CD4-positive, CD25-positive, alpha-beta regulatory T cell (primary cell): ENCODE data around the gene KSR1. TPM values are rescaled to one million over a fixed set of nuclear protein-coding genes. Genes with fewer than 3 reads are reported as not detected.
"Not testable (repeated sequence)": the region's sequence is repeated elsewhere in the genome, so short reads cannot be mapped to it uniquely, and the experiment has no call there.

Source experiments
- ATAC-seq, 2 donors: fragments of 150-1000 bp; cut with Tn5 transposase; one replicate each; pipeline ENCODE4 v1.10.0; 2021; ENCODE audit warnings: low read depth in 2 of 2, moderate number of reproducible peaks in 2 of 2, moderate library complexity in 1 of 2
- DNase-seq, 3 donors: peaks; one replicate each; pipeline versions ENCODE4 v3.0.0 to v3.0.0-alpha.2; 2012 to 2022; ENCODE audit warnings: mixed read lengths in 1 of 3
- H3K27ac ChIP-seq: one replicate; pipeline ENCODE4 v1.7.0; 2013; ENCODE audit warnings: mild to moderate bottlenecking, low read length; ENCODE audit not compliant: insufficient read depth, poor library complexity, severe bottlenecking
- H3K27me3 ChIP-seq: one replicate; pipeline ENCODE4 v1.7.0; 2013; ENCODE audit warnings: low read length; ENCODE audit not compliant: control insufficient read depth, insufficient read depth
- H3K36me3 ChIP-seq: one replicate; pipeline ENCODE4 v1.7.0; 2013; ENCODE audit warnings: mild to moderate bottlenecking, low read length, moderate library complexity; ENCODE audit not compliant: control insufficient read depth, insufficient read depth
- H3K4me1 ChIP-seq: 2 replicates; pipeline ENCODE4 v1.7.0; 2013; ENCODE audit warnings: mild to moderate bottlenecking, low read length; ENCODE audit not compliant: insufficient read depth, control insufficient read depth, poor library complexity, severe bottlenecking
- H3K4me3 ChIP-seq: one replicate; pipeline ENCODE4 v1.7.0; 2013; ENCODE audit warnings: low read depth, mild to moderate bottlenecking, low read length, moderate library complexity
- H3K9me3 ChIP-seq, 2 experiments: 1 replicate in 1 of 2; 2 replicates in 1 of 2; pipeline ENCODE4 v1.7.0; 2013; ENCODE audit warnings: low read length in 2 of 2, mild to moderate bottlenecking in 1 of 2, moderate library complexity in 1 of 2; ENCODE audit not compliant: control insufficient read depth in 2 of 2
- H3K27ac Mint-ChIP-seq, 3 donors: one replicate each; pipeline ENCODE4 v1.8.0; 2020 to 2022; ENCODE audit warnings: mild to moderate bottlenecking in 3 of 3, mixed read lengths in 3 of 3, moderate library complexity in 2 of 3
- H3K27me3 Mint-ChIP-seq: one replicate; pipeline ENCODE4 v1.8.0; 2022; ENCODE audit warnings: mild to moderate bottlenecking, mixed read lengths
- H3K36me3 Mint-ChIP-seq: one replicate; pipeline ENCODE4 v1.8.0; 2020; ENCODE audit warnings: mixed read lengths
- H3K4me1 Mint-ChIP-seq, 4 donors: one replicate each; pipeline ENCODE4 v1.8.0; 2020 to 2022; ENCODE audit warnings: mixed read lengths in 4 of 4, mild to moderate bottlenecking in 1 of 4
- H3K4me3 Mint-ChIP-seq, 4 donors: one replicate each; pipeline ENCODE4 v1.8.0; 2020 to 2022; ENCODE audit warnings: mild to moderate bottlenecking in 4 of 4, mixed read lengths in 4 of 4, moderate library complexity in 3 of 4
- H3K9me3 Mint-ChIP-seq, 7 donors: one replicate each; pipeline ENCODE4 v1.8.0; 2020 to 2022; ENCODE audit warnings: mixed read lengths in 7 of 7, mild to moderate bottlenecking in 3 of 7, moderate library complexity in 2 of 7
- polyA plus RNA-seq, 4 donors: library from polyadenylated mRNA; unstranded; fragments of 300-500 nt; fragmentation: Illumina TruSeq; gene quantifications; one replicate each; pipeline ENCODE4 v1.2.3, GENCODE V29; 2021
- total RNA-seq: library from RNA; stranded (reverse); gene quantifications from one replicate; pipeline ENCODE4 v1.2.3, GENCODE V29; 2022

KSR1 gene
- total and polyA plus RNA-seq, 5 donors from 2014 or later, result 1.2 to 69.5 (median 1.7) TPM

DNA sequence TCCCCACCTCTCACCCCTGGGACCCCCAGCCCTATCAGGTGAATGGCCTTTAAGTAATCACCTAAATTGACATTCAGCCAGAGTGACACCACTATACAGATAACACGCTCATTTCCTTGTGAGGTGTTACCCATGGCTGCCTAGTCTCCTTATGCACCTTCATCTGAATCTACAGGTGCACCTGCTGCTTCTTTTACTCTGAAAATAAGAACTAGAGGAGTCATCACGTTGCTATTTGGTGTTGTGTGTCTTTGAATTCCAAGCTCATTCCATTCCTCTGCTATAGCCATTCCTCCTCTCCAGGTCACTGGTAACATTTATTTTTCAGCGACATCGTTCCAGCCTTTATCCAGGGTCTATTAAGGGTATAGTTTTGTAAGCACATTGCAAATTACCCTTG is 184.5 kb downstream of the KSR1 start:
- no peak overlapping the region for H3K4me3 Mint-ChIP-seq
- H3K4me3 ChIP-seq, result no peak overlapping the region
- H3K27ac Mint-ChIP-seq, result no peak overlapping the region
- peaks cover 34% of the 10 kb centered on the region for H3K36me3 Mint-ChIP-seq
- H3K4me1 ChIP-seq, result no peaks in the 10 kb centered on the region
- H3K27me3 Mint-ChIP-seq, result no peaks in the 10 kb centered on the region
- no peak overlapping the region for H3K27ac ChIP-seq
- peaks cover 0 to 8% (median 3%) of the 10 kb centered on the region in 4 donors for H3K4me1 Mint-ChIP-seq
- peaks cover 27% of the 10 kb centered on the region for H3K36me3 ChIP-seq
- no peaks in the 10 kb centered on the region for H3K9me3 ChIP-seq
- no peaks in the 10 kb centered on the region for H3K27me3 ChIP-seq
- H3K9me3 Mint-ChIP-seq, result no peaks in the 10 kb centered on the region
- ATAC-seq, result no peak
- no peak for DNase-seq

DNA sequence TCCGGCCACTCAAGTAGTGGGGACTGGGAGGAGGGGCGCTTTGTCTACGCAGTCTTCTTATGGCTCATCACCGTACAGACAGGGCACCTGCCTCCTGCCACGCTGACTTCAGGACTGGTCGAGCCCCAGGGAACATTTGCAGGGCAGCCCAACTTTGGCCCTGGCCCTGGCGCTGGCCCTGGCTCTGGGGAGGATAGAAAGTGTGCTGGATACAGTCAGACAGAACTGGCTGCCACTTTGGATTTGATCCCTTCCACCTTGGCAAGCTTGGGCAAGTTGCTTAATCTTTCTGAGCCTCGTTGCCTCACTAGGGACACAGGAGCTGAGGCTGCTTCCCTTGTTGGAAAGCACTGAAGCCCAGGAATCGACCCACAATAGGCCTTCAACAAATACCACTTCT is 188.3 kb downstream of the KSR1 start:
- Mint-ChIP-seq H3K4me3 (peak overlapping the region in 1 of 4 donors; percentile 2), H3K27ac (no peak overlapping the region), H3K36me3 (peaks cover 42% of the 10 kb centered on the region), H3K9me3 (no peaks in the 10 kb centered on the region), H3K27me3 (no peaks in the 10 kb centered on the region), H3K4me1 (peaks cover 0 to 13% (median 3%) of the 10 kb centered on the region in 4 donors)
- ATAC-seq (no peak), DNase-seq (no peak)
- Histone ChIP-seq H3K4me3 (no peak overlapping the region), H3K27ac (no peak overlapping the region), H3K9me3 (no peaks in the 10 kb centered on the region), H3K4me1 (no peaks in the 10 kb centered on the region), H3K27me3 (no peaks in the 10 kb centered on the region), H3K36me3 (peaks cover 35% of the 10 kb centered on the region)

DNA sequence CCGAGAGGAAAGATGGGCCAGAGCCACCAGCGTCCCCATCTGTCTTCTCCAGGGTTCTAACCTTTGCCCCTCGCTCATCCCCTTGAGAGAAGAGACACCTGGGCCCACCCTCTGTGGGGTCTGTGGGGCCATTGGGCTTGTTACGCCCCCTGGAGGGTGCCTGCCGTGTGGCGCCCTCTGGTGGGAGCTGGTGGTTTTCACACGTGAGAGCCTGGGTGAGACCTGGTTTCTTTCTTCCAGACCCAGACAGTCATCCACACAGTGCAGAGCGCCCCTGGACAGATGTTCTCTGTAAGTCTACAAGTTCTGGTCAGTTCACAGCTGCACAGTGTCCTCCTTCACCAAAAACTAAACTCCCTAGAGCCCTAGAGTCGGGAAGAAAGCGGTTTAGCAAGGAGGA is 189.4 kb downstream of the KSR1 start:
- not testable (repeated sequence) for H3K9me3 ChIP-seq, H3K4me1 ChIP-seq, H3K9me3 Mint-ChIP-seq, H3K27me3 ChIP-seq, DNase-seq, H3K27ac ChIP-seq, H3K27me3 Mint-ChIP-seq, H3K4me3 ChIP-seq, H3K4me3 Mint-ChIP-seq
- H3K27ac Mint-ChIP-seq, result peak overlapping the region in 1 of 3 donors; percentile 86
- peaks cover 36% of the 10 kb centered on the region for H3K36me3 Mint-ChIP-seq
- H3K4me1 Mint-ChIP-seq, result peaks cover 0 to 13% (median 2%) of the 10 kb centered on the region in 4 donors
- peak; percentile 38 to 40 for ATAC-seq
- peaks cover 26% of the 10 kb centered on the region for H3K36me3 ChIP-seq

DNA sequence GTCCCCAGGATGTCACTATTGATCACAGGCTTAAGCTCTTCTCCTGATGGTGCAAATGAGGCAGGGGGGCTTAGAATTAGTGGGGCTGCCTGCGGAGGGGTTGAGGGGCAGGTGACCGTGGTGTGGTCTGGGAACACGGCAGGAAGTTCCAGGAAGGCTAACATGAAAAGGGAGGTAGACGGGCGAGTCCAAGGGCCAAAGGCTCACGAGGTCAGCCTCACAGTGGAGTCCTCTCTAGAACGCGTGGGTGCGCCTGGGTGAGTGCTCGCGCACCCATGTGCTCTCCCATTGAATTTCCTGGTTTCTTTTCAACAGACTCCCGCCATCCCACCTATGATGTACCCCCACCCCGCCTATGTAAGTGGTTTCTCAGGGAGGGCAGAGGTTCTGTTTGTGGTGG is 190.0 kb downstream of the KSR1 start:
- no peaks in the 10 kb centered on the region for H3K4me1 ChIP-seq
- peaks cover under 1% of the 10 kb centered on the region for H3K27me3 Mint-ChIP-seq
- H3K4me3 Mint-ChIP-seq, result peak overlapping the region in 1 of 4 donors; percentile 21
- H3K9me3 ChIP-seq, result no peaks in the 10 kb centered on the region
- peaks cover 31% of the 10 kb centered on the region for H3K36me3 Mint-ChIP-seq
- no peaks in the 10 kb centered on the region for H3K9me3 Mint-ChIP-seq
- no peak for DNase-seq
- H3K4me3 ChIP-seq, result no peak overlapping the region
- no peaks in the 10 kb centered on the region for H3K27me3 ChIP-seq
- no peak for ATAC-seq
- H3K27ac Mint-ChIP-seq, result no peak overlapping the region
- peaks cover 23% of the 10 kb centered on the region for H3K36me3 ChIP-seq
- H3K27ac ChIP-seq, result no peak overlapping the region
- H3K4me1 Mint-ChIP-seq, result peaks cover 0 to 13% (median 2%) of the 10 kb centered on the region in 4 donors

DNA sequence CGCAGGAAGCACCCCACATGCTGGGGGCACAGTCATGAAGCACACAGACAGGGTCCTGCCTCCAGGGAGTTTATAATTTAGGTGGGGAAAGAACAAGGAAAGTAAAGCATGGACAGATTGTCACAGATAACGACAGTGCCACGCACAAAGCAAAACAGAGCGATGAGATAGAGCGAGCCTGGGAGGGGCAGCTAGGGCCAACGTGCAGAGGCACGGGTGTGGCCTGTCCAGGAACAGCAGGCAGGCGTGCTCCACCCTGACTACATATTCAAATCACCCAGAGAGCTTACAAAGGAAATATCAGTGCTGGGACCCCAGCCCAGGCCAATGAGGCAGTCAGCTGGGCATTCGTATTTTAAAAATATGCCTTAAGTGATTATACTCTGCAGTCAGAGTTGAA is 191.5 kb downstream of the KSR1 start:
- no peaks in the 10 kb centered on the region for H3K27me3 ChIP-seq
- no peaks in the 10 kb centered on the region for H3K9me3 ChIP-seq
- H3K4me1 Mint-ChIP-seq, result peaks cover 0 to 13% (median under 1%) of the 10 kb centered on the region in 4 donors
- no peak overlapping the region for H3K27ac ChIP-seq
- no peak overlapping the region for H3K4me3 ChIP-seq
- no peaks in the 10 kb centered on the region for H3K4me1 ChIP-seq
- no peak overlapping the region for H3K4me3 Mint-ChIP-seq
- H3K36me3 ChIP-seq, result peaks cover 17% of the 10 kb centered on the region
- DNase-seq (no peak), ATAC-seq (no peak)
- no peaks in the 10 kb centered on the region for H3K9me3 Mint-ChIP-seq
- peak overlapping the region in 1 of 3 donors; percentile 33 for H3K27ac Mint-ChIP-seq
- H3K36me3 Mint-ChIP-seq, result peaks cover 24% of the 10 kb centered on the region
- peaks cover 5% of the 10 kb centered on the region for H3K27me3 Mint-ChIP-seq

DNA sequence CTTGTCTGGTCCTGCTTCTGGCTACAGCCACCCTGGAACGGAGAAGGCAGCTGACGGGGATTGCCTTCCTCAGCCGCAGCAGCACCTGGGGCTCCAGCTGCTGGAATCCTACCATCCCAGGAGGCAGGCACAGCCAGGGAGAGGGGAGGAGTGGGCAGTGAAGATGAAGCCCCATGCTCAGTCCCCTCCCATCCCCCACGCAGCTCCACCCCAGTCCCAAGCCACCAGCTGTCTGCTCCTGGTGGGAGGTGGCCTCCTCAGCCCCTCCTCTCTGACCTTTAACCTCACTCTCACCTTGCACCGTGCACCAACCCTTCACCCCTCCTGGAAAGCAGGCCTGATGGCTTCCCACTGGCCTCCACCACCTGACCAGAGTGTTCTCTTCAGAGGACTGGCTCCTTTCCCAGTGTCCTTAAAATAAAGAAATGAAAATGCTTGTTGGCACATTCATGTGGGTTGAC is 192.9 kb downstream of the KSR1 start:
- H3K27ac ChIP-seq, H3K4me3 ChIP-seq, H3K9me3 Mint-ChIP-seq, H3K9me3 ChIP-seq, DNase-seq, H3K27me3 Mint-ChIP-seq, H3K4me3 Mint-ChIP-seq, H3K4me1 ChIP-seq, ATAC-seq, H3K27me3 ChIP-seq: not testable (repeated sequence)
- H3K4me1 Mint-ChIP-seq, result peaks cover 0 to 11% (median 0%) of the 10 kb centered on the region in 4 donors
- H3K27ac Mint-ChIP-seq, result peak overlapping the region in 1 of 3 donors; percentile 73
- H3K36me3 Mint-ChIP-seq, result peaks cover 16% of the 10 kb centered on the region
- peaks cover 15% of the 10 kb centered on the region for H3K36me3 ChIP-seq

DNA sequence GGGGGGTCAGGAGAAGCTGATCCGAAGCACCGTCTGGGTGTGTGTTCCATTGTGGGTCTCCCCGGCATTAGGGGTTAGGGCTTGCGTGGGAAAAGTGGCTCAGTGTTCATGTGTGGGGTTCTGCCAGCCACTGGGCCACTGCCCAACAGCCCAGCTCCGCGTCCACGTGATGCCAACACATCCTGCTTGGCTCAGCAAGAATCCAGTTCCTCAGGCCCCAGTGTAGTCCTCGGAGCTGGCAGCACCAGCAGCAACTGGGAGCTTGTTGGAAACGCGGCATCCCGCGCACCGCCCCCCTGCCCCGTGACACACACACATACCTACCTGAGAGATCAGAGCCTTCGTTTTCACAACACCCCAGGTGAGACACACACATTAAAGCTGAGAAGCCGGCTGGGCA is 193.7 kb downstream of the KSR1 start:
- Mint-ChIP-seq H3K4me3 (no peak overlapping the region), H3K4me1 (peaks cover 0 to 12% (median 4%) of the 10 kb centered on the region in 4 donors), H3K36me3 (peaks cover 14% of the 10 kb centered on the region), H3K27me3 (peaks cover 5% of the 10 kb centered on the region), H3K9me3 (no peaks in the 10 kb centered on the region), H3K27ac (no peak overlapping the region)
- DNase-seq, result no peak
- no peak overlapping the region for H3K27ac ChIP-seq
- peaks cover 15% of the 10 kb centered on the region for H3K36me3 ChIP-seq
- H3K27me3 ChIP-seq, result no peaks in the 10 kb centered on the region
- peaks cover 6% of the 10 kb centered on the region for H3K4me1 ChIP-seq
- H3K4me3 ChIP-seq, result no peak overlapping the region
- no peaks in the 10 kb centered on the region for H3K9me3 ChIP-seq
- ATAC-seq, result no peak

DNA sequence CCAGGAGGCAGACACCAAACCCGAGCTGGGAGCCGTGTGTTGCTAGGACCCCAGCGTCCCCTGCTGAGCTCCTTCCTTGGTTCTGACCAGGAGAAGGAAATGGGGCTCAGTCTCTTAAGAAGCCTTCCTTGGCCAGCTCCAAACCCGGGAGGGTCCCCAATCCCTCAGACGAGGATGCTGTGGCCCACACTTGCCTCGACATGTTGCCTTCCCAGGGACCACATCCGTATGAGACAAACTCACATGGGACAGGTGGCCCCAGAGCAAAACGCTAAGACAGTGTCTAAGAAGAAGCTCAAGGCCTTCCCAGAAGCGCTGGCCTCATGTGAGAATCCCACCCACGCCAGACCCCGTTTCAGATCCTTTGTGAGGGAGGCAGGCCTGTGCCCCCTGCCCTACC is 194.6 kb downstream of the KSR1 start:
- ATAC-seq (no peak), DNase-seq (no peak)
- Mint-ChIP-seq H3K27me3 (peaks cover 5% of the 10 kb centered on the region), H3K36me3 (peaks cover 12% of the 10 kb centered on the region), H3K4me3 (no peak overlapping the region), H3K9me3 (no peaks in the 10 kb centered on the region), H3K27ac (no peak overlapping the region), H3K4me1 (peaks cover 0 to 13% (median 4%) of the 10 kb centered on the region in 4 donors)
- H3K4me3 ChIP-seq, result no peak overlapping the region
- H3K36me3 ChIP-seq, result peaks cover 15% of the 10 kb centered on the region
- H3K27ac ChIP-seq, result no peak overlapping the region
- no peaks in the 10 kb centered on the region for H3K9me3 ChIP-seq
- no peaks in the 10 kb centered on the region for H3K27me3 ChIP-seq
- peaks cover 7% of the 10 kb centered on the region for H3K4me1 ChIP-seq
